Measurements from ENCODE around the gene AFF1.

Gene AFF1

DNA sequence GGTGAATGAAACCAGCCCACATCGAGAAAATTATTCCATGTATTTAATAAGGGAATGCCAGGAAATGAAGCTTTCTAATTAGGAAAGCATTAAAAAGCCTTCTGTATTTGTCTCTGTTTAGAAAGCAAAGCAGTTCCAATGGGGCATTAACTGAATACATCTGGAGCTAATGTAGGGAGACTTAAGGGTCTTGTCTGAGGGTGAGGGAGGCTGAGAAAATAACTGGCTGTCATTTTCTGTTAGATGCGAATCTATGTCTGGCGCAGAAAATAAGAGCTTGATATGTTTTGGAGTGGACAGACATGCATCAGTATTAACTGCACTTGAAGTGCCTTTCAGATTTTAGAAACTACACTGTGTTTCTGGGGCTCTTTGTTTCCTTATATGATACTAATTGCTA, 174.3 kb downstream of the AFF1 start:
- H3K4me3 ChIP-seq (ENCODE audit: low read depth, low read length): no peak overlapping the region
- TF ChIP-seq, protein P1, sequence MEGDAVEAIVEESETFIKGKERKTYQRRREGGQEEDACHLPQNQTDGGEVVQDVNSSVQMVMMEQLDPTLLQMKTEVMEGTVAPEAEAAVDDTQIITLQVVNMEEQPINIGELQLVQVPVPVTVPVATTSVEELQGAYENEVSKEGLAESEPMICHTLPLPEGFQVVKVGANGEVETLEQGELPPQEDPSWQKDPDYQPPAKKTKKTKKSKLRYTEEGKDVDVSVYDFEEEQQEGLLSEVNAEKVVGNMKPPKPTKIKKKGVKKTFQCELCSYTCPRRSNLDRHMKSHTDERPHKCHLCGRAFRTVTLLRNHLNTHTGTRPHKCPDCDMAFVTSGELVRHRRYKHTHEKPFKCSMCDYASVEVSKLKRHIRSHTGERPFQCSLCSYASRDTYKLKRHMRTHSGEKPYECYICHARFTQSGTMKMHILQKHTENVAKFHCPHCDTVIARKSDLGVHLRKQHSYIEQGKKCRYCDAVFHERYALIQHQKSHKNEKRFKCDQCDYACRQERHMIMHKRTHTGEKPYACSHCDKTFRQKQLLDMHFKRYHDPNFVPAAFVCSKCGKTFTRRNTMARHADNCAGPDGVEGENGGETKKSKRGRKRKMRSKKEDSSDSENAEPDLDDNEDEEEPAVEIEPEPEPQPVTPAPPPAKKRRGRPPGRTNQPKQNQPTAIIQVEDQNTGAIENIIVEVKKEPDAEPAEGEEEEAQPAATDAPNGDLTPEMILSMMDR (IDR thresholded peaks at IDR 0.05; ENCODE audit: insufficient read depth, low read depth, low read length, missing control alignments): no peak
- no peak for DNase-seq (ENCODE audit: low read depth)

DNA sequence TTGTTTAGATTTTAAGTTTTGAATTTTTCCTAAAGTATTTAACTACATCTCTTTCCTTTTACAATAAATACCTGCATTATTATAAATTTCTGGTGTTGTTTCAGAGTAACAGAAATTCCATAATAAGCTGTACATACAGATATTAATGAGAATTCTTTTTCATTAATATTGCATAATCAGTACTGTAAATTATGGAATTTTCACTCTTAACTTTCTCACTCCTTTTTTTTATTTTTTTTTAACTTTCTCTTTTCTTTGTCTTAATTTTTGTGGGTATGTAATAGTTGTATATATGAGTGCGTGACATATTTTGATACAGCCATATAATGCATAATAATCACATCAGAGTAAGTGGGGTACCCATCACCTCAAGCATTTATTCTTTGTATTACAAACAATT, 175.1 kb downstream of the AFF1 start:
- TF ChIP-seq, protein P1 (IDR thresholded peaks at IDR 0.05; ENCODE audit: insufficient read depth, low read depth, low read length, missing control alignments): no peak
- DNase-seq (ENCODE audit: low read depth): no peak
- no peak overlapping the region for H3K4me3 ChIP-seq (ENCODE audit: low read depth, low read length)

DNA sequence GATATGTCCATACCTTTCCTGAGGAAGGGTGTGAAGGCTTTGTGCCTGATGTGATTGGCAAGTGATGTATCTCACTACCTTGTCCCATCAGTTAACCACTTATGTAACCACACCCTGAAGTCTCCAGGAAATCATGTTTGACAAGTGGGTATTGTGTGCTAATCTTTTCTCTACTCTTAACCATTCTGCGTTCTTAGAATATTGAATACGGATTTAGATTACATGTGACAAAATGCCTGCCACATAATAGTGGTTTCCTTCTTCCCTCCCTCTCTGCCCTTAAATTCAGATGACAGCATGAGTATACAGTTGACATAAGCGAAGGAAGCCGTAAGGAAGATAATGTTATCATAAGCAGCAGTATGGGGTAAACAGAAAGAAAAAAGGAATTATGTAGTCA, 177.3 kb downstream of the AFF1 start:
- TF ChIP-seq, protein P1 (IDR thresholded peaks at IDR 0.05; ENCODE audit: insufficient read depth, low read depth, low read length, missing control alignments): no peak
- no peak overlapping the region for H3K4me3 ChIP-seq (ENCODE audit: low read depth, low read length)
- no peak for DNase-seq (ENCODE audit: low read depth)

DNA sequence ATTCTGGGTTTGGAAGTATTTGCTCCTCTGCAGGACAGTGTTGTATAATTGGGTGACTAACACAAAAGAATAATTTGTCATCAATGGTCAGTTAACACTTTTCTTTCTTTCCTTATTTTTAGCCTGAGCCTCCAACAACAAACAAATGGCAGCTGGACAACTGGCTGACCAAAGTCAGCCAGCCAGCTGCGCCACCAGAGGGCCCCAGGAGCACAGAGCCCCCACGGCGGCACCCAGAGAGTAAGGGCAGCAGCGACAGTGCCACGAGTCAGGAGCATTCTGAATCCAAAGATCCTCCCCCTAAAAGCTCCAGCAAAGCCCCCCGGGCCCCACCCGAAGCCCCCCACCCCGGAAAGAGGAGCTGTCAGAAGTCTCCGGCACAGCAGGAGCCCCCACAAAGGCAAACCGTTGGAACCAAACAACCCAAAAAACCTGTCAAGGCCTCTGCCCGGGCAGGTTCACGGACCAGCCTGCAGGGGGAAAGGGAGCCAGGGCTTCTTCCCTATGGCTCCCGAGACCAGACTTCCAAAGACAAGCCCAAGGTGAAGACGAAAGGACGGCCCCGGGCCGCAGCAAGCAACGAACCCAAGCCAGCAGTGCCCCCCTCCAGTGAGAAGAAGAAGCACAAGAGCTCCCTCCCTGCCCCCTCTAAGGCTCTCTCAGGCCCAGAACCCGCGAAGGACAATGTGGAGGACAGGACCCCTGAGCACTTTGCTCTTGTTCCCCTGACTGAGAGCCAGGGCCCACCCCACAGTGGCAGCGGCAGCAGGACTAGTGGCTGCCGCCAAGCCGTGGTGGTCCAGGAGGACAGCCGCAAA, 179.6 kb downstream of the AFF1 start:
- no peak for DNase-seq (ENCODE audit: low read depth)
- TF ChIP-seq, protein P1 (IDR thresholded peaks at IDR 0.05; ENCODE audit: insufficient read depth, low read depth, low read length, missing control alignments): no peak
- H3K4me3 ChIP-seq (ENCODE audit: low read depth, low read length): no peak overlapping the region

DNA sequence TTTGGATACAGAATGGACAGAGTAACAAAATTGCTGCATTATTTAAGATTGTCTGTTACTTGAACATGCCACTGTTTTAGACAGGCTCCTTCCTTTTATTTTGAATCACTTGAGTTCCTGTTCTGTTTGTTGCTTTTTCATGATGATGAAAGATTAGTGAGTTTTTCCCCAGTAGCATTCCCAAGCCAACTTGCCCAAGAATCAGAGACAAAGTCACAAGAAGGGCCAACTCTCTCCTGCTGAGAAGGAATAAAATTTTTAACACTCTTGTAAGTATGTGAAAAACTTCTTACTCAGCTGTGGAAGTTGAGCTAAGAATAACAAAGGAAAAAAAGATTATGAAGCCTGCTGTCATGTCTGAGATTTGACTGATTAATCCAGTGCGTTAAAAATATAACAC, 181.4 kb downstream of the AFF1 start:
- H3K4me3 ChIP-seq (ENCODE audit: low read depth, low read length): no peak overlapping the region
- TF ChIP-seq, protein P1 (IDR thresholded peaks at IDR 0.05; ENCODE audit: insufficient read depth, low read depth, low read length, missing control alignments): no peak
- no peak for DNase-seq (ENCODE audit: low read depth)

DNA sequence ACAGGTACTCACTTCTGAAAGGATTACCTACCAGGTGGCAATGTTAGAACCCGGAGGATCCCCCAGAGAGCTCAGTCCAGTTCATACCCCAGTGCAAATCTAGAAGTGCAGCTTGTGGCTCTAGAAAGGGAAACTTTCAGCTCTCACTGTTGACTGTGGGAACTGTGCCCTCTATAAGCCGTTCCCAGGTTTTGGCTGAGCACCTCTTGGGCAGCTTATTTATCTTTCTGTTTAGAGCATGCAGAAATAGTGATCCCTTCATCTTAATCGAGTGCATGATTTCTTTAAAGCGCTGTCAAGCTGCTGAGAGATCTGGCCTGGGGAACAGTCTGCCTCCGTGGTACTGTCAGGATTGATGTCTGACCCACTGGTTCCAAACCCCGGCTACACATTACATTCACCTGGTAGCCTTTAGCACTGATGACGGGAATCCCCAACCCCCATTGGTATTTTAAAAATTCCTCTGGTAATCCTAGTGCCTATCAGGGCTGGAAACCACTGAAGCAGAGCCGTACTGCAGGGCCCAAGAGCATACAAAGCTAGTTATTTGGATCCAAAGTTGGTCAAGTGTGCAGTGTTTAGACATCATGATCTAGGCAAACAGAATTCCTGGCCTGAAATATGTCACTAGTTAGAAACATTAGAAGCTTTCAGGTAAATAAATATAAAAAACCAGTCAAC, 182.4 kb downstream of the AFF1 start:
- no peak overlapping the region for H3K4me3 ChIP-seq (ENCODE audit: low read depth, low read length)
- TF ChIP-seq, protein P1 (IDR thresholded peaks at IDR 0.05; ENCODE audit: insufficient read depth, low read depth, low read length, missing control alignments): no peak
- DNase-seq (ENCODE audit: low read depth): no peak

Measured in GM12865 (cell line).